HCT116 (cell line): ENCODE measurements around the gene GNB1. TPM values are rescaled to one million over a fixed set of nuclear protein-coding genes. Genes with fewer than 3 reads are reported as not detected.

Experiments
- ATAC-seq: fragments of 200-7000 bp; cut with Tn5 transposase; 2 replicates; pipeline ENCODE4 v1.9.1; 2020; ENCODE audit warnings: mild to moderate bottlenecking, moderate library complexity
- BruUV-seq: library from RNA; stranded (reverse); fragments of 400-500 nt; replicated peaks from 2 replicates; lab custom pipeline; 2021; lab: Mats Ljungman, UMichigan
- CTCF ChIA-PET: fragments of 300-600 bp; sonication (Branson Sonifier 250); formaldehyde crosslinking; loops from one replicate; lab custom pipeline; 2021; ENCODE audit warnings: antibody characterized with exemption; lab: Charles Lee
- POLR2A ChIA-PET: fragments of 300-600, 350-600 bp; sonication (Branson Sonifier 250); formaldehyde crosslinking; loops from one replicate; lab custom pipeline; 2021; ENCODE audit warnings: antibody characterized with exemption; lab: Charles Lee
- RAD21 ChIA-PET, 2 experiments: fragments of 300-600 bp; sonication (Branson Sonifier 250); formaldehyde crosslinking; loops; one replicate each; lab custom pipeline; 2023; ENCODE audit warnings: low total read pairs in 2 of 2; ENCODE audit not compliant: uncharacterized antibody in 2 of 2, unreplicated experiment in 2 of 2, low non-redundant PET in 1 of 2; lab: Charles Lee
- DNase-seq: peaks from one replicate; pipeline ENCODE4 v3.0.0-alpha.2; 2010; ENCODE audit warnings: low read depth, low spot score
- H2AFZ ChIP-seq: fragments of 200-600 bp; shearing (Covaris generic), sonication (generic); 2 replicates; pipeline ENCODE4 v1.6.1; 2017; ENCODE audit warnings: low read depth, mixed run types, mixed read lengths, antibody characterized with exemption, low read length; ENCODE audit not compliant: poor library complexity, severe bottlenecking
- H3K27ac ChIP-seq: 2 replicates; pipeline ENCODE4 v1.5.1; 2012; ENCODE audit warnings: low read depth, low read length
- H3K27me3 ChIP-seq: fragments of 200-600 bp; sonication (generic); 2 replicates; pipeline ENCODE4 v1.6.1; 2016; ENCODE audit warnings: mixed run types, low read length, mixed read lengths; ENCODE audit not compliant: insufficient read depth
- H3K36me3 ChIP-seq, 2 experiments: fragments of 200-500 bp in 1 of 2; fragments of 200-600 bp in 1 of 2; sonication (Bioruptor generic) in 1 of 2; sonication (generic) in 1 of 2; 2 replicates each; pipeline versions ENCODE4 v1.5.1 to v1.6.1; 2014 to 2016; ENCODE audit warnings: low read length in 2 of 2, inconsistent platforms in 1 of 2, mixed read lengths in 1 of 2, mixed run types in 1 of 2; ENCODE audit not compliant: insufficient read depth in 2 of 2, control insufficient read depth in 1 of 2
- H3K4me1 ChIP-seq, 2 experiments: fragments of 200-600 bp in 1 of 2; sonication (generic) in 1 of 2; 2 replicates each; pipeline versions ENCODE4 v1.5.1 to v1.6.1; 2012 to 2017; ENCODE audit warnings: low read length in 2 of 2, inconsistent platforms in 1 of 2, mild to moderate bottlenecking in 1 of 2, mixed read lengths in 1 of 2, mixed run types in 1 of 2, moderate library complexity in 1 of 2; ENCODE audit not compliant: insufficient read depth in 2 of 2, control insufficient read depth in 1 of 2
- H3K4me2 ChIP-seq: fragments of 200-600 bp; sonication (generic); 2 replicates; pipeline ENCODE4 v1.6.1; 2017; ENCODE audit warnings: mixed run types, low read length, mixed read lengths
- H3K4me3 ChIP-seq, 2 experiments: fragments of 200-600 bp in 1 of 2; sonication (generic) in 1 of 2; replicated peaks in 1 of 2; 2 replicates each; pipeline ENCODE4 v1.5.1; 2011 to 2016; ENCODE audit warnings: low read length in 2 of 2, control low read depth in 1 of 2, low read depth in 1 of 2, mild to moderate bottlenecking in 1 of 2, mixed read lengths in 1 of 2, mixed run types in 1 of 2
- H3K79me2 ChIP-seq: fragments of 200-600 bp; sonication (generic); 2 replicates; pipeline ENCODE4 v1.6.1; 2017; ENCODE audit warnings: mild to moderate bottlenecking, mixed run types, low read length, moderate library complexity, mixed read lengths; ENCODE audit not compliant: insufficient read depth
- H3K9ac ChIP-seq: fragments of 200-600 bp; sonication (generic); 2 replicates; pipeline ENCODE4 v1.6.1; 2016; ENCODE audit warnings: low read length, mixed read lengths
- H3K9me2 ChIP-seq: fragments of 200-600 bp; sonication (generic), shearing (Covaris generic); 2 replicates; pipeline ENCODE4 v1.6.1; 2017; ENCODE audit warnings: mixed run types, mild to moderate bottlenecking, moderate library complexity; ENCODE audit not compliant: insufficient read depth
- H3K9me3 ChIP-seq, 2 experiments: fragments of 200-500 bp in 1 of 2; fragments of 200-600 bp in 1 of 2; sonication (Bioruptor generic) in 1 of 2; sonication (generic) in 1 of 2; 2 replicates each; pipeline ENCODE4 v1.6.1; 2014 to 2017; ENCODE audit warnings: low read length in 2 of 2, mixed read lengths in 2 of 2, inconsistent platforms in 1 of 2, low read depth in 1 of 2, mild to moderate bottlenecking in 1 of 2, mixed run types in 1 of 2, moderate library complexity in 1 of 2; ENCODE audit not compliant: control insufficient read depth in 1 of 2, insufficient read depth in 1 of 2
- H4K20me1 ChIP-seq: fragments of 200-600 bp; sonication (generic), shearing (Covaris generic); 2 replicates; pipeline ENCODE4 v1.6.1; 2017; ENCODE audit warnings: mixed run types, mild to moderate bottlenecking, moderate library complexity; ENCODE audit not compliant: insufficient read depth
- CBX3 ChIP-seq: IDR thresholded peaks from 2 replicates; pipeline ENCODE4 v1.6.1; 2012; ENCODE audit warnings: low read depth
- CEBPB ChIP-seq: IDR thresholded peaks from 2 replicates; pipeline ENCODE4 v1.6.1; 2012; ENCODE audit warnings: low read depth
- EGR1 ChIP-seq: IDR thresholded peaks from 2 replicates; pipeline ENCODE4 v1.6.1; 2012; ENCODE audit warnings: low read depth
- ELF1 ChIP-seq: IDR thresholded peaks from 2 replicates; pipeline ENCODE4 v1.6.1; 2012; ENCODE audit warnings: low read depth, borderline replicate concordance
- EZH2 ChIP-seq: fragments of 200-600 bp; sonication (generic); IDR thresholded peaks from 2 replicates; pipeline ENCODE4 v1.6.1; 2017; ENCODE audit warnings: antibody characterized with exemption, mixed run types
- EZH2phosphoT487 ChIP-seq: fragments of 200-600 bp; IDR thresholded peaks from 2 replicates; pipeline ENCODE4 v1.6.1; 2018; ENCODE audit warnings: antibody characterized with exemption, borderline replicate concordance
- FOSL1 ChIP-seq: IDR thresholded peaks from 2 replicates; pipeline ENCODE4 v1.6.1; 2012; ENCODE audit warnings: low read depth
- JUND ChIP-seq: IDR thresholded peaks from 2 replicates; pipeline ENCODE4 v1.6.1; 2012
- POLR2A ChIP-seq: IDR thresholded peaks from 2 replicates; pipeline ENCODE4 v1.7.0; 2011; ENCODE audit warnings: borderline replicate concordance; ENCODE audit not compliant: insufficient read depth, insufficient read length; ENCODE audit errors: extremely low read depth
- POLR2AphosphoS5 ChIP-seq: IDR thresholded peaks from 2 replicates; pipeline ENCODE4 v1.6.1; 2011; ENCODE audit warnings: mild to moderate bottlenecking, low read depth, low read length, moderate library complexity
- SIN3A ChIP-seq: IDR thresholded peaks from 2 replicates; pipeline ENCODE4 v1.6.1; 2012; ENCODE audit warnings: low read depth
- SRF ChIP-seq: IDR thresholded peaks from 2 replicates; pipeline ENCODE4 v1.6.1; 2012; ENCODE audit warnings: low read depth
- TCF7L2 ChIP-seq: IDR thresholded peaks from 2 replicates; pipeline ENCODE4 v1.7.0; 2011; ENCODE audit warnings: borderline replicate concordance, inconsistent platforms; ENCODE audit not compliant: insufficient read depth, insufficient read length; ENCODE audit errors: extremely low read depth
- ZFX ChIP-seq: fragments of 450-650 bp; IDR thresholded peaks from 2 replicates; pipeline ENCODE4 v1.6.1; 2017
- ZNF274 ChIP-seq: fragments of 200-500 bp; sonication (Bioruptor generic); IDR thresholded peaks from 2 replicates; pipeline ENCODE4 v1.6.1; 2014; ENCODE audit warnings: mild to moderate bottlenecking, low read depth, low read length, inconsistent platforms
- intact Hi-C: fragments of 100-400 bp; cut with micrococcal nuclease; formaldehyde crosslinking; loops from 2 replicates; pipeline ENCODE4 v1.10.0; 2022
- total RNA-seq: library from RNA; stranded (reverse); gene quantifications from one replicate; pipeline ENCODE4 v1.2.1, GENCODE V29; 2021; ENCODE audit not compliant: unreplicated experiment
- TF ChIP-seq, protein P1 (sequence below), 3 experiments: fragments of 200-600 bp in 1 of 3; sonication (generic) in 1 of 3; IDR thresholded peaks in 2 of 3; conservative IDR thresholded peaks in 1 of 3; 2 replicates each; pipeline ENCODE4 v1.5.1; 2012 to 2017; ENCODE audit warnings: low read depth in 2 of 3, low read length in 2 of 3, antibody characterized with exemption in 1 of 3, borderline replicate concordance in 1 of 3, control low read depth in 1 of 3, mild to moderate bottlenecking in 1 of 3, mixed read lengths in 1 of 3, mixed run types in 1 of 3, moderate library complexity in 1 of 3; ENCODE audit not compliant: insufficient read depth in 1 of 3
- TF ChIP-seq, protein P2 (sequence below): IDR thresholded peaks from 2 replicates; pipeline ENCODE4 v1.6.1; 2012

Gene GNB1
- total RNA-seq, 1 experiment from 2014 or later: 371 TPM

DNA sequence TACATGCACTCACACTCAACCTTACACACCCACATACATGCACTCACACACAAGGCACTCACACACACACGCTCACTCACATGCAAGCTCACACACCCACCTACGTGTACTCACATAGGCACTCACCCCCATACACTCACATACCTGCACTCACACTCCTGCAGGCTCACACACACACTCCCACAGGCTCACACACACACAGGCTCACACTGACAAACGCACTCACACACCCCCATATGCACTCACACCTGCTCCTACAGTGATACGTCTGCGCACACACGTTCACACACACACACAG is 47.3 kb upstream of the GNB1 start:
- Histone ChIP-seq H3K27me3 (no peaks in the 10 kb centered on the region), H3K9me3 (peaks cover 0 to 9% of the 10 kb centered on the region in 2 experiments; a peak in 1 of 4 replicates), H2AFZ (no peak overlapping the region), H3K79me2 (no peaks in the 10 kb centered on the region), H3K36me3 (no peaks in the 10 kb centered on the region), H3K9me2 (no peaks in the 10 kb centered on the region), H4K20me1 (no peaks in the 10 kb centered on the region), H3K4me3 (no peak overlapping the region), H3K9ac (no peak overlapping the region), H3K4me1 (no peaks in the 10 kb centered on the region), H3K4me2 (no peak overlapping the region), H3K27ac (no peak overlapping the region)
- ChIA-PET POLR2A (no interaction called here), CTCF (no interaction called here), RAD21 (no interaction called here)
- TF ChIP-seq CEBPB (no peak), POLR2AphosphoS5 (no peak), TCF7L2 (no peak), EZH2phosphoT487 (no peak), SRF (no peak), JUND (no peak), CBX3 (no peak), EGR1 (no peak), SIN3A (no peak), FOSL1 (no peak), POLR2A (no peak), EZH2 (no peak), ZFX (no peak), ELF1 (no peak), ZNF274 (no peak)
- TF ChIP-seq, protein P1, sequence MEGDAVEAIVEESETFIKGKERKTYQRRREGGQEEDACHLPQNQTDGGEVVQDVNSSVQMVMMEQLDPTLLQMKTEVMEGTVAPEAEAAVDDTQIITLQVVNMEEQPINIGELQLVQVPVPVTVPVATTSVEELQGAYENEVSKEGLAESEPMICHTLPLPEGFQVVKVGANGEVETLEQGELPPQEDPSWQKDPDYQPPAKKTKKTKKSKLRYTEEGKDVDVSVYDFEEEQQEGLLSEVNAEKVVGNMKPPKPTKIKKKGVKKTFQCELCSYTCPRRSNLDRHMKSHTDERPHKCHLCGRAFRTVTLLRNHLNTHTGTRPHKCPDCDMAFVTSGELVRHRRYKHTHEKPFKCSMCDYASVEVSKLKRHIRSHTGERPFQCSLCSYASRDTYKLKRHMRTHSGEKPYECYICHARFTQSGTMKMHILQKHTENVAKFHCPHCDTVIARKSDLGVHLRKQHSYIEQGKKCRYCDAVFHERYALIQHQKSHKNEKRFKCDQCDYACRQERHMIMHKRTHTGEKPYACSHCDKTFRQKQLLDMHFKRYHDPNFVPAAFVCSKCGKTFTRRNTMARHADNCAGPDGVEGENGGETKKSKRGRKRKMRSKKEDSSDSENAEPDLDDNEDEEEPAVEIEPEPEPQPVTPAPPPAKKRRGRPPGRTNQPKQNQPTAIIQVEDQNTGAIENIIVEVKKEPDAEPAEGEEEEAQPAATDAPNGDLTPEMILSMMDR (IDR thresholded peaks at IDR 0.05 in 2 of 3, conservative IDR thresholded peaks at IDR 0.05 in 1 of 3; ENCODE audit: borderline replicate concordance in 1 of 3, insufficient read depth in 1 of 3, low read depth in 2 of 3, low read length in 2 of 3): no peak
- TF ChIP-seq, protein P2, sequence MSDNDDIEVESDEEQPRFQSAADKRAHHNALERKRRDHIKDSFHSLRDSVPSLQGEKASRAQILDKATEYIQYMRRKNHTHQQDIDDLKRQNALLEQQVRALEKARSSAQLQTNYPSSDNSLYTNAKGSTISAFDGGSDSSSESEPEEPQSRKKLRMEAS: no peak
- ATAC-seq (no peak), DNase-seq (no peak)
- intact Hi-C loops: no loop called here
- no TSS peak for BruUV-seq
